Type B pancreatic cell (in vitro differentiated cells): ENCODE data around the gene ARCN1. TPM values are rescaled to one million over a fixed set of nuclear protein-coding genes. Genes with fewer than 3 reads are reported as not detected.
A peak's percentile ranks its signal among the peaks of the same experiment; 100 is the strongest.

Experiments used
- DNase-seq: peaks from one replicate; pipeline ENCODE4 v3.0.0; 2021; ENCODE audit warnings: mixed read lengths; ENCODE audit not compliant: unreplicated experiment; ENCODE audit errors: extremely low spot score
- H3K27ac Mint-ChIP-seq: 2 replicates; pipeline ENCODE4 v1.8.0; 2021; ENCODE audit warnings: mild to moderate bottlenecking, mixed read lengths
- H3K27me3 Mint-ChIP-seq: 2 replicates; pipeline ENCODE4 v1.8.0; 2021; ENCODE audit warnings: mixed read lengths
- H3K36me3 Mint-ChIP-seq: 2 replicates; pipeline ENCODE4 v1.8.0; 2021; ENCODE audit warnings: mixed read lengths
- H3K4me1 Mint-ChIP-seq: one replicate; pipeline ENCODE4 v1.8.0; 2021; ENCODE audit warnings: mixed read lengths; ENCODE audit not compliant: unreplicated experiment
- H3K4me3 Mint-ChIP-seq: 2 replicates; pipeline ENCODE4 v1.8.0; 2021; ENCODE audit warnings: mild to moderate bottlenecking, mixed read lengths
- H3K9me3 Mint-ChIP-seq: 2 replicates; pipeline ENCODE4 v1.8.0; 2021; ENCODE audit warnings: mixed read lengths
- CTCF ChIP-seq: fragments of 200-600 bp; sonication (generic); conservative IDR thresholded peaks from 2 replicates; pipeline ENCODE4 v1.5.0; 2021; ENCODE audit warnings: antibody characterized with exemption, mild to moderate bottlenecking
- total RNA-seq: library from RNA; stranded (reverse); gene quantifications from 2 replicates; pipeline ENCODE4 v1.2.1, GENCODE V29; 2021; ENCODE audit warnings: low replicate concordance

The ARCN1 gene
- total RNA-seq, 1 donor from 2014 or later = 139 TPM

DNA sequence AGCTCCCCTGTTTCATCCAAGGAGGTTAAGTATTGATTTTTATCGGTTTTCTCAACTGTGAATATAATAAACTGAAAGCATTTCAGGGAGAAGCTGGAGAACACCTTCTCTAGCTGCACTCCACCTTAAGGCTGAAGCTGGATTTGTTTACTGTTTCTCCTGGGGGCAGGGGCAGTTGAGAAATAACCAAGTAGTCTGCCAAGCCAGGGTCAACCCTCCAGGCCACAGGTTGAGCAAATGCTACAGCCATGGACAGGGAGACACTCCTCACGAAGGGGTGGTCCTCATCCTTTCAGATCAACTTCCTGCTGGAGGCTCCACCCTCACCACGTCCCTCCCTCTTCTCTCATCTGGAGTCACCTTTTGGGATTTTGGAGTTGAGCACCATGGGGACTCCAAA is 45.1 kb upstream of the ARCN1 start, which contains the start of gene TTC36:
Gene TTC36, plus strand, starts transcription at position 366 of the 400 bp plus-strand sequence. Its CDS starts 21 bp downstream, at position 387.
- H3K4me1 Mint-ChIP-seq = peaks cover 17% of the 10 kb centered on the region
- no peak for TF ChIP-seq CTCF
- H3K27me3 Mint-ChIP-seq = no peaks in the 10 kb centered on the region
- no peak for DNase-seq
- H3K4me3 Mint-ChIP-seq = no peak within 1 kb of the TSS
- no peaks in the 10 kb centered on the region for H3K9me3 Mint-ChIP-seq
- no peak within 1 kb of the TSS for H3K27ac Mint-ChIP-seq
- H3K36me3 Mint-ChIP-seq = peaks cover 12% of the 10 kb centered on the region

DNA sequence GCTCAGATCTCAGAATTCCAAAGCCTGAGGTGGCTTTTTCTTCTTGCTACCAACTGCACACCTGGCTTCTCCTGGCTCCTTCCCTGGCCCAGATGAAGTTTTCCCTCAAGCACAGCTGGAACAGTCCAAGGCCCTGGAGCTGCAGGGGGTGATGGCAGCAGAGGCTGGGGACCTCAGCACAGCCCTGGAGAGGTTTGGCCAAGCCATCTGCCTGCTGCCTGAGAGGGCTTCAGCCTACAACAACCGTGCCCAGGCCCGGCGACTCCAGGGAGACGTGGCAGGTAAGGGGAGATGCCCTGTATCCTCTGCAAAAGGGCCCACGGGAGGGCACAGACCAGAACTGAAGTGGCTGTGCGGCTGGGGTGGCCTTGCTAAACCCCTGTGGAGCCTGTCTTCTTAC is 43.7 kb upstream of the ARCN1 start:
- peak overlapping the region; percentile 93 for H3K4me3 Mint-ChIP-seq
- no peak overlapping the region for H3K27ac Mint-ChIP-seq
- no peak for TF ChIP-seq CTCF
- peaks cover 17% of the 10 kb centered on the region for H3K4me1 Mint-ChIP-seq
- DNase-seq = no peak
- no peaks in the 10 kb centered on the region for H3K27me3 Mint-ChIP-seq
- peaks cover 9% of the 10 kb centered on the region for H3K36me3 Mint-ChIP-seq
- H3K9me3 Mint-ChIP-seq = no peaks in the 10 kb centered on the region

DNA sequence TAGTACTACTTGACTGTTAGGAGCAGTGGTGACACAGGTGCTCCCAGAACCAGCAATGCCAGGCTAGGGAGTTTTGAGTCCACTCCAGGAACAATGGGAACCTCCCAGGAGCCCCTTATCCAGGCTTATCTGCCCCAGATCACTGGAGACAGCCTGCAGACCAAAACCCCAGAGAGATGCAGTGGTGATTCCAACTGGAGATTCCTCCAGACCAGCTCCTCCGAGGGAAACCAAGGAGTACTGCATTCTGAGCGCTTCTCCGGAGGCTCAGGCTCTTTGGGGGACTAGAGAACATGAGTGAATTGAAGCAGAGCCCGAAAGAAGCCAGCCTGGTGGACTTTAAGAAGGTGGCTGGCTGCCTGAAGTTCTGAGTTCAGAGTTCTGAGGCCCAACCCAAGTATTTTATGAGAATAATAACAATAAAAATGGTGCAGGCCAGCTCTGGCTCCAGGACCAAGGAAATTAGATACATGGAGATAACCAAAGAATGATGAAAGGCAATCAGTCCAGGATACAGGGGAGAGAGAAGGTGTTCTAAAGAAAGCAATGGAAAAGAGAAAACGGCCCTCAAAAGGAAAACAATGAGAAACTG is 42.5 kb upstream of the ARCN1 start:
- Mint-ChIP-seq H3K27me3 (no peaks in the 10 kb centered on the region), H3K27ac (peak overlapping the region; percentile 92), H3K9me3 (no peaks in the 10 kb centered on the region), H3K4me3 (peak overlapping the region; percentile 93), H3K4me1 (peaks cover 17% of the 10 kb centered on the region), H3K36me3 (peaks cover 5% of the 10 kb centered on the region)
- no peak for TF ChIP-seq CTCF
- no peak for DNase-seq

DNA sequence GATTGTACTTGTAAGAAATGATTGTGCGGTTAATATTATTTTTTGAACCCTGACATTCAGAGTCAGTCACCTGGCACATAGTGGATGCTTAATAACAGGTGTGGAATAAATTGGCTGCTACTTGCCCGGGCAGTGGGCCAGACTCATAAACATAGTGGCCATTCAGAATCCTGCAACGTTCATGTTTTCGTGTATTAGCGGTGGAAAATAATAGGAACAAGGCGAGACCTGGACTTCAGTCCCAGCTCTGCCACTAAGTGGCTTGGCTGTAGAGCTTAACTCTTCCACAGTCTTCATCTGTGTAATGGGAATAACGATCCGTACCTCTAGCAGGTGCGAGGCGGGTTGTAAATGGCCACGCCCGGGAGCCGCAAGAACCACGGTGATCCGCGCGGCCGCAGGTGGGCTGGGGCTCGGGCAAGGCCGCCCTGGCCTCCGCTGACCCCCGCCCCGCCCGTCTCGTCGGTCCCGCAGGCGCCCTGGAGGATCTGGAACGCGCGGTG is 42.0 kb upstream of the ARCN1 start:
- peaks cover 17% of the 10 kb centered on the region for H3K4me1 Mint-ChIP-seq
- H3K27me3 Mint-ChIP-seq = no peaks in the 10 kb centered on the region
- DNase-seq = no peak
- peak overlapping the region; percentile 93 for H3K4me3 Mint-ChIP-seq
- no peaks in the 10 kb centered on the region for H3K9me3 Mint-ChIP-seq
- peaks cover 5% of the 10 kb centered on the region for H3K36me3 Mint-ChIP-seq
- peak overlapping the region; percentile 92 for H3K27ac Mint-ChIP-seq
- no peak for TF ChIP-seq CTCF

DNA sequence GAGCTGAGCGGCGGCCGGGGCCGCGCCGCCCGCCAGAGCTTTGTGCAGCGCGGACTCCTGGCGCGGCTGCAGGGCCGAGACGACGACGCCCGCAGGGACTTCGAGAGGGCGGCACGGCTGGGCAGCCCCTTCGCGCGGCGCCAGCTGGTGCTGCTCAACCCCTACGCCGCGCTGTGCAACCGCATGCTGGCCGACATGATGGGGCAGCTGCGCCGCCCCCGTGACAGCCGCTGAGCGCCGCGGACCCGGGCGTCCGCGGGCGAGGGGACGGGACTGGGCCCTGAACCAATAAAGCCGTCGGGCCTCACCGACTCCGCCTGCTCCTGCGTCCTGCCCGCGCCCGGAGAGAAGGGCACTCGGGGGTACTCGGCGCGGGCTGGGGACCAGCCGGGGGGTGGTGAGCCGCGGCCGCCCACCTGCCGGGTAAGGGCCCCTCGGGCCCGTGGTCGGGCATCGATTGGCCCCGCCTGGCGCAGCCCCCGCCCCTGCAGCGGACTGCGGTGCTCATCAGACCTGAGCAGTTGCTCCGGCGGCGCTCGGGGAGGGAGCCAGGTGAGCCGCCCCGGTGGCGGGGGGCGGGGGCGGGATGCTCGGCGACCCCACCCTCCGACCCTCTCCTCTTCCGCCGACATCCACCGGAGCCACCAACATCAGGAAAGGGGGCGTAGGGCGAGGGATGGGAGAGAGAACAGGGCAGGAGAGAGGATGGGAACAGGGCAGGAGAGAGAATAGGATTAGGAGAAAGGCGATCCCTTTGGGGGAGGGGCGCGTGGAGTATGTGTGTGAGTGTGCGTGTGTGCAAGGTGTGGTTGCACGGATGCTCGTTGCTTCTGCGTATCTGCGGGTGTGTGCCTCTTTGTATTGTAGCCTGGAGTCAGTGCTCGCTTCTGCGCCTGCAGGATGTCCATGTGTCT is 41.3 kb upstream of the ARCN1 start, which contains the start of gene TMEM25:
Gene TMEM25, plus strand, starts transcription at position 510 of the 914 bp plus-strand sequence. CDS start 610 bp downstream, outside the sequence.
- H3K4me3 Mint-ChIP-seq = peak within 1 kb of the TSS; percentile 99
- peaks cover 5% of the 10 kb centered on the region for H3K36me3 Mint-ChIP-seq
- peak; percentile 83 for DNase-seq
- H3K27me3 Mint-ChIP-seq = no peaks in the 10 kb centered on the region
- no peak for TF ChIP-seq CTCF
- no peaks in the 10 kb centered on the region for H3K9me3 Mint-ChIP-seq
- H3K4me1 Mint-ChIP-seq = peaks cover 17% of the 10 kb centered on the region
- peak within 1 kb of the TSS; percentile 94 for H3K27ac Mint-ChIP-seq
